ENCODE measurements around the gene PBX2. TPM values are rescaled to one million over a fixed set of nuclear protein-coding genes. Genes with fewer than 3 reads are reported as not detected.
A peak's percentile ranks its signal among the peaks of the same experiment; 100 is the strongest.

PBX2 gene, protein sequence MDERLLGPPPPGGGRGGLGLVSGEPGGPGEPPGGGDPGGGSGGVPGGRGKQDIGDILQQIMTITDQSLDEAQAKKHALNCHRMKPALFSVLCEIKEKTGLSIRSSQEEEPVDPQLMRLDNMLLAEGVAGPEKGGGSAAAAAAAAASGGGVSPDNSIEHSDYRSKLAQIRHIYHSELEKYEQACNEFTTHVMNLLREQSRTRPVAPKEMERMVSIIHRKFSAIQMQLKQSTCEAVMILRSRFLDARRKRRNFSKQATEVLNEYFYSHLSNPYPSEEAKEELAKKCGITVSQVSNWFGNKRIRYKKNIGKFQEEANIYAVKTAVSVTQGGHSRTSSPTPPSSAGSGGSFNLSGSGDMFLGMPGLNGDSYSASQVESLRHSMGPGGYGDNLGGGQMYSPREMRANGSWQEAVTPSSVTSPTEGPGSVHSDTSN
- total RNA-seq, result 50.1 TPM

DNA sequence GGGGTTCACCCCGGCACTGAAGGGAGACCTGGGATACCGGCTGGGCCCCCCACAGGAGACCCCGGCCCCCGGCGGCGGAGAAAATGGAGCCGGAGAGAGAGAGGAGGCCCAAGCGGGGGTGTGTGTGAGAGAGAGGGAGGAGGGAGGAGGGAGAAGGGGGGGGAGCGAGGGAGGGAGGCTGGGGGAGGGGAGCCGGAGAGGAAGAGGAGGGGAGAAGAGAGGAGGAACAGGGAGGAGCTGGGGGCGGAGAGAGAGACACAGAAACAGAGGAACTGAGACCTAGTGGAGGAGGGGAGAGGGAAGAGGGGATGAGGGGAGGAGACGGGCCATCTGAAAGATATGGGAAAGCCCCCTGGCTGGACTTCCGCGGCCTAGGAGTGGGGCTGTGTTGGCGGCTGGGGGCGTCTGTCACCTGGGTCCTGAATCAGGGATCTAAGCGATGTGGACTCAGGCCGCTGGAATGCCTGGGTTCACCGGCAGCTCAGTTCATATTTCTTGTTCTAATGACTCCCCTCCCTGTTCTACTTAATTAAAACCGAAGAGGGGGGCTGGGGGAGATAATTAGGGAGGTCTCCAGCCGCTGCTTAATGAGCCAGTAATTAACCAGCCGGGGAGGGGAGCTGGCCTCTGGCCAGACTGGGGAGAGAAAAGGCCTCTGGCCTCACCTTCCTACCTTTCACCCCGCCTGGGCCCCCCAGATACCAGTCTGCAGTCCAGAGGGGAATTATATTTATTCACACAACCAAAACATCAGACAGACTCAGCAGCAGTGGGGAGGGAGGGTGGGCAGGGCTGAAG, at the start of gene PBX2:
Gene PBX2 (minus strand): TSS at position 149 of the 798 bp plus-strand sequence. CDS start 287 bp downstream, outside the sequence.
- H3K9ac ChIP-seq (ENCODE audit: low read depth in 1 of 3, low read length in 3 of 3), result peak within 1 kb of the TSS; percentile 87 to 95 (median 91)
- H3K27me3 ChIP-seq (ENCODE audit: control insufficient read depth in 3 of 3, insufficient read depth in 3 of 3, low read length in 3 of 3), result no peaks in the 10 kb centered on the region
- peaks cover 42 to 62% (median 58%) of the 10 kb centered on the region in 3 donors for H3K4me1 ChIP-seq (ENCODE audit: control insufficient read depth in 3 of 3, insufficient read depth in 3 of 3, low read length in 3 of 3)
- peak within 1 kb of the TSS; percentile 97 for H3K27ac ChIP-seq (ENCODE audit: low read depth, low read length)
- H3K36me3 ChIP-seq (ENCODE audit: control insufficient read depth in 3 of 3, insufficient read depth in 3 of 3, low read length in 3 of 3), result peaks cover 15 to 16% (median 15%) of the 10 kb centered on the region in 3 donors
- no peaks in the 10 kb centered on the region for H3K9me3 ChIP-seq (ENCODE audit: control insufficient read depth in 3 of 3, low read length in 3 of 3)
- H3K4me3 ChIP-seq (ENCODE audit: low read length in 3 of 3), result peak within 1 kb of the TSS; percentile 86 to 94 (median 87)

DNA sequence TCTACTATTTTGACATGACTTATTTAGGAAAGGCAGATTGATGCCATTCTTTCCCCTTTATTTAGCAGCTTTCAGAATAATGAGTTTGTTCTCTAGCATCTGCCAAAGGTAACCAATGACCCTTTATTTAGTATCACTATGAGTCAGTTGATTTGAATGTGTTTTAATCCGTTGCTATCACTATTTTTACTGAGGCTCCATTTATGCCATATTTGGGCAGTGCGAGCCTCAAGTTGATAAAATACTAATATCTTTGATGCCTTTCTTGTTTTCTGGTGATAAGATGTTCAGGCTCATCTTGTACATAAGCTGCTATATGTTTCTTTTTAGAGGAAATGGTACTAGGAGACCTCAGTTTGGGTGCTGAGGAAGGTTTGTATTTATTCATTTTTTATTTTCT, 49.5 kb upstream of the PBX2 start:
- Histone ChIP-seq H3K4me1 (ENCODE audit: control insufficient read depth in 3 of 3, insufficient read depth in 3 of 3, low read length in 3 of 3) (peaks cover 2 to 10% (median 3%) of the 10 kb centered on the region in 3 donors), H3K4me3 (ENCODE audit: low read length in 3 of 3) (no peak overlapping the region), H3K9me3 (ENCODE audit: control insufficient read depth in 3 of 3, low read length in 3 of 3) (no peaks in the 10 kb centered on the region), H3K27ac (ENCODE audit: low read depth, low read length) (no peak overlapping the region), H3K9ac (ENCODE audit: low read depth in 1 of 3, low read length in 3 of 3) (no peak overlapping the region), H3K27me3 (ENCODE audit: control insufficient read depth in 3 of 3, insufficient read depth in 3 of 3, low read length in 3 of 3) (peaks cover 4 to 10% (median 4%) of the 10 kb centered on the region in 3 donors), H3K36me3 (ENCODE audit: control insufficient read depth in 3 of 3, insufficient read depth in 3 of 3, low read length in 3 of 3) (no peaks in the 10 kb centered on the region)

DNA sequence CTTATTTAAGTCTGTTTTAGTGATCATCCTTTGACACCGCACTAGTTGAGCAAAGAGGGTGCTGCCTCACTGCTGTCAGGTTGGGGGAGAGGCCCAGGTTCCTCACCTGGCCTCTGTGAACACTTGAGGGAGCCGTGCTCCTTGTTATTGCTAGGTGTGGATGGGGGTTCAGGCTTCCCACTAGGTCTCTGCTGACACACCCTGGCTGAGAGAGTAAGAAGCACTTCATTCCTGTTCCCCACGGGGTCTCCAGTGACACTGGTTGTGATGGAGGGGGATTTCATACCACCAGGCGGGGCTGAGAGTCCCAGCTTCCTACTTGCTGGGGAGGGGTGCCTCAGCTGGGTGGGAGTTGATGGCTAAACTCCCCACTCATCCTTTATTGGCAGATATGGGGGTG, 44.9 kb upstream of the PBX2 start:
- Histone ChIP-seq H3K9me3 (ENCODE audit: control insufficient read depth in 3 of 3, low read length in 3 of 3) (no peaks in the 10 kb centered on the region), H3K9ac (ENCODE audit: low read depth in 1 of 3, low read length in 3 of 3) (no peak overlapping the region), H3K4me1 (ENCODE audit: control insufficient read depth in 3 of 3, insufficient read depth in 3 of 3, low read length in 3 of 3) (no peaks in the 10 kb centered on the region), H3K27ac (ENCODE audit: low read depth, low read length) (peak overlapping the region; percentile 57), H3K36me3 (ENCODE audit: control insufficient read depth in 3 of 3, insufficient read depth in 3 of 3, low read length in 3 of 3) (no peaks in the 10 kb centered on the region), H3K27me3 (ENCODE audit: control insufficient read depth in 3 of 3, insufficient read depth in 3 of 3, low read length in 3 of 3) (peaks cover 0 to 4% (median 4%) of the 10 kb centered on the region in 3 donors), H3K4me3 (ENCODE audit: low read length in 3 of 3) (no peak overlapping the region)

DNA sequence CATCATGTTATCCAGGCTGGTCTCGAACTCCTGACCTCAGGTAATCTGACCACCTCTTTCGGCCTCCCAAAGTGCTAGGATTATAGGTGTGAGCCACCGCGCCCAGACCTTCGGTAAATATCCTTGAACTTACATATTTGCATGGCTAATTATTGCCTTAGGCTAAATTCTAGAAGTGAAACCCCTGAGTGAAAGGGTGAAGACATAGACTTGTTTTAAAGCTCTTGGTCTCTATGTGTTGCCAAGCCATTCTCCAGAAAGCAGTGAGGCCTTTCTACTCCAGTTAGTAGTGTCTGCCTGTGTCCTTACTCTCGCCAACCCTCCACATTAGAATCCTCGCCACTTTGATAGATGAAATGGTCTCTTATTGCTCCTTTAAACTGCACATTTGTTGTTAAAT, 36.4 kb upstream of the PBX2 start:
- no peaks in the 10 kb centered on the region for H3K36me3 ChIP-seq (ENCODE audit: control insufficient read depth in 3 of 3, insufficient read depth in 3 of 3, low read length in 3 of 3)
- peaks cover 0 to 7% (median 0%) of the 10 kb centered on the region in 3 donors for H3K4me1 ChIP-seq (ENCODE audit: control insufficient read depth in 3 of 3, insufficient read depth in 3 of 3, low read length in 3 of 3)
- H3K27me3 ChIP-seq (ENCODE audit: control insufficient read depth in 3 of 3, insufficient read depth in 3 of 3, low read length in 3 of 3), result peaks cover 0 to 4% (median 0%) of the 10 kb centered on the region in 3 donors
- no peaks in the 10 kb centered on the region for H3K9me3 ChIP-seq (ENCODE audit: control insufficient read depth in 3 of 3, low read length in 3 of 3)
- no peak overlapping the region for H3K9ac ChIP-seq (ENCODE audit: low read depth in 1 of 3, low read length in 3 of 3)
- no peak overlapping the region for H3K27ac ChIP-seq (ENCODE audit: low read depth, low read length)
- H3K4me3 ChIP-seq (ENCODE audit: low read length in 3 of 3), result no peak overlapping the region

DNA sequence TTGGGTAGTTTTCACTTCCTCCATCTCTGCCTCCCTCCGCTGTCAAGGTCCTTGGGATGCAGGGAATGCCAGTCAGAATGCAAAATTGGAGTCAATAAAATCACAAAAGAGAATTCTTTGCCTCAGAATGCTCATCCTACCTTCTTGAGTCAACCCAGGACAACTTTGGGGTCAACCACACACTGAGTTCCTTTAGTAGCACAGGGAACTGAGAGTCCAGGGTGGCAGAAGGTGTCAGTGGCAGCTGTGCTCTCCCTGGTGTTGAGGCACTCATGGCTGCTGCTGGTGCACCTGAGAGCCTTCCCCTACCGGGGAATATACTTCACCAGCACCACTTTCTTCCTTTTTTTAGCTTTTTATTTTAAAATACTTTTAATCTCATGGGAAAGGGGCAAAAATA, 34.7 kb upstream of the PBX2 start:
- Histone ChIP-seq H3K9me3 (ENCODE audit: control insufficient read depth in 3 of 3, low read length in 3 of 3) (no peaks in the 10 kb centered on the region), H3K27ac (ENCODE audit: low read depth, low read length) (no peak overlapping the region), H3K4me3 (ENCODE audit: low read length in 3 of 3) (no peak overlapping the region), H3K9ac (ENCODE audit: low read depth in 1 of 3, low read length in 3 of 3) (no peak overlapping the region), H3K27me3 (ENCODE audit: control insufficient read depth in 3 of 3, insufficient read depth in 3 of 3, low read length in 3 of 3) (peaks cover 0 to 7% (median 4%) of the 10 kb centered on the region in 3 donors), H3K36me3 (ENCODE audit: control insufficient read depth in 3 of 3, insufficient read depth in 3 of 3, low read length in 3 of 3) (no peaks in the 10 kb centered on the region), H3K4me1 (ENCODE audit: control insufficient read depth in 3 of 3, insufficient read depth in 3 of 3, low read length in 3 of 3) (peaks cover 0 to 7% (median 0%) of the 10 kb centered on the region in 3 donors)

DNA sequence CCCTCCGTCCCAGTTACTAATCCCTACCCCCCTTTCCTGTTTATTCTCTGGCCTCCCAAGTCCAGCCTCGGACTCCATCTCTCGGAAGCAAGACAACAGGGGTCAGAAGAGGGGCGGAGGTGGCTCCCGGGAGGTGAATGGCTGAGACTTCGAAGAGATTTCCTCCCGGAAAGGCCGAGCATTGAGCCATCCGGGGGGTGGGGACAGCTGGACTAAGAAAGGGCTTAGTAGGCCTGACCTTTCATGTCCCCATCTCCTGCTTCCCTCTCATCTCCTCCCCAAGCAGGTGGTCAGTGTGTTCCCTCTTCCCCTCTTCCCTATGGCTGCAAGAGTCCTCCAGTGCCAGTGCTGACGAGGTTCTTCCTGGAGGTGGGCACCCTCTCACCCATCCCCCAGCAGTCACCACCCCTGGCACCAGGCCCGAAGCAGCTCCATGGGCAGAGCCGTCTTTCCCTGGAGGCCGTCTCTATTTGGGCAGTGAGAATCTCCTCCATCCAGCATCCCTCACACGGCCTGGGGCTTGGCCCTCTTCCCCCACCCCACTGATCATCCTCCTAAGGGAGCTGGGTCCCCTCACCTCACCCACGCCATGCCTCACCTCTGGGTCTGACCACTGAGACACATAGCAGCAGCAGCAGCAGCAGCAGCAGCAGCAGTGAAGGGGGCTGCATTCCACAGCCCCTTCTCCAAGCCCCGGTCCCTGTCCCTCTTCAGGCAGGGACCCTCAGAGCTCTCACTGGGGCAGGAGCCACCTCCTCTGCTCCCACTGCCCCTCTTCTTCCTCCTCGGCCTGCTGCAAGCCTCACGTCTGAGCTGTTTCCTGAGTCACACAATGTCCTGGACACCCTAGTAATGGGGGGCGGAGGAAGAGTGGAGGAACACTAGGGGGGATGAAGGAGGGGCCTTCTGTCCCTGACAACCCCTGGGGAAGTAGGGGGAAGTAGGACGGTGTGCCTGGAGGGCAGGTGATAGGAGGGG, 33.5 kb upstream of the PBX2 start, which contains the start of gene NOTCH4:
Gene NOTCH4 (minus strand): TSS at position 810 of the 978 bp plus-strand sequence. CDS start 139 bp downstream, at position 671.
- Histone ChIP-seq H3K27ac (ENCODE audit: low read depth, low read length) (peak within 1 kb of the TSS; percentile 62), H3K4me1 (ENCODE audit: control insufficient read depth in 3 of 3, insufficient read depth in 3 of 3, low read length in 3 of 3) (peaks cover 0 to 7% (median 0%) of the 10 kb centered on the region in 3 donors), H3K9ac (ENCODE audit: low read depth in 1 of 3, low read length in 3 of 3) (peak within 1 kb of the TSS in 1 of 3 donors; percentile 33), H3K27me3 (ENCODE audit: control insufficient read depth in 3 of 3, insufficient read depth in 3 of 3, low read length in 3 of 3) (peaks cover 0 to 13% (median 4%) of the 10 kb centered on the region in 3 donors), H3K36me3 (ENCODE audit: control insufficient read depth in 3 of 3, insufficient read depth in 3 of 3, low read length in 3 of 3) (no peaks in the 10 kb centered on the region), H3K4me3 (ENCODE audit: low read length in 3 of 3) (peak within 1 kb of the TSS; percentile 27 to 49 (median 38)), H3K9me3 (ENCODE audit: control insufficient read depth in 3 of 3, low read length in 3 of 3) (no peaks in the 10 kb centered on the region)

DNA sequence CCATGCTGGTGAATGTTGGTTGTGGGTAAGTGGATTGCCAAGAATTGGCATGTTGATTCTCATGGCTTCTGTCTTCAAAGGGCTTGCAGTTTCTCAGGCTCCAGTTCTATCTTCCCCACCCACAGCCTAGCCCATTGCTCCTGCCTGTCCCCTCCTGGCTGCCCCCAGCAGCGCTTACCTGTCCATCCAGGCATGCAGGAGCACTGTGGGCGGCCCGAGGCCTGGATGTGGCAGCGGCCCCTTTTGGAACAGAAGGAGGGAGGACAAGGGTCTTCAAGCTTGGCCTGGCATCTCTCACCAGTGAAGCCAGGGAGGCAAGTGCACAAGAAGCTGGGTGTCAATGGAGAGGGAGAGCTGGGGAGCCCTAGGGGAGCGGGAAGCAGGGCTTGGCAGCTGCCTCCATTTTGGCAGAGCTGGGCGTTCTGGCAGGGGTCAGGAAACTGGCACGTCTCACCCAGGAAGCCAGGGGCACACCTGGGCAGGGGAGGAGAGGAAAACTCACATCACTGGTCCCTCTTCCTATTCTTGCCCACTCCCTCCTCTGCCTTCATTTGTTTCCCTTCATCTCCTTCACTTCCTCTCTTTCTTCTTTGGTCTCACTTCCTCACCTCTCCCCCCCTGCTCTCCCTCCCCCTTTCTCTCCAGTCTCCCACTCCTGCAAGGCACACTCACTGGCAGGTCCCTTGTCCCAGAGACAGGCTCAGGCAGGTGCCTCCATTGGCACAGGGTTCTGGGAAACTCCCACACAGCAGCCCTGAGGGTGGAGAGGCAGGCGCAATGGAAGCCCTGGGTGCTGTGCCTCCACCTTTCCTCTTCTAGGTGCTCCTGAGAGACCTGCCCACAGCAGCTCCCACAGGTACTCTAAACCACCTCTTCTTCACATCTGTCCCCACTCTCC, 32.6 kb upstream of the PBX2 start:
- Histone ChIP-seq H3K27ac (ENCODE audit: low read depth, low read length) (peak overlapping the region; percentile 30), H3K4me1 (ENCODE audit: control insufficient read depth in 3 of 3, insufficient read depth in 3 of 3, low read length in 3 of 3) (peaks cover 0 to 7% (median 0%) of the 10 kb centered on the region in 3 donors), H3K36me3 (ENCODE audit: control insufficient read depth in 3 of 3, insufficient read depth in 3 of 3, low read length in 3 of 3) (no peaks in the 10 kb centered on the region), H3K4me3 (ENCODE audit: low read length in 3 of 3) (peak overlapping the region in 2 of 3 donors; percentile 38 to 41), H3K9ac (ENCODE audit: low read depth in 1 of 3, low read length in 3 of 3) (no peak overlapping the region), H3K9me3 (ENCODE audit: control insufficient read depth in 3 of 3, low read length in 3 of 3) (no peaks in the 10 kb centered on the region), H3K27me3 (ENCODE audit: control insufficient read depth in 3 of 3, insufficient read depth in 3 of 3, low read length in 3 of 3) (peaks cover 0 to 13% (median 4%) of the 10 kb centered on the region in 3 donors)

DNA sequence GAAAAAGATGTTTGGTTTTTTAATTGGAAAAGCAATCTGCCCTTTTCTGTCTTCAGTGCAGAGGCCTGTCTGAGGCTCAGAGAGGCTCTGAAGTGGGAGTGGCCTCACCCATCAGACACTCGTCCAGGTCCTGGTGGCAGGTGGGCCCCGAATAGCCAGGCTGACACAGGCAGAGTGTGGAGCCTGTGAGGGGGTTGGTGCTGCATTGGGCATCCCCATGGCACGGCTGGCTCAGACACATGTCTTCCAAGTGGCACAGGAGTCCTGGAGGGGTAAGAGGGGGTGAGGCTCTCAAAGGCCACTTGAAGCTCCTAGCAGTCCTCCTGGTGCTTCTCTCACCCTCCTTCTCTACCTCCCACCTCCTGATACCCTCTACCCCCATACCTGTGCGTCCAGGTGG, 30.0 kb upstream of the PBX2 start:
- Histone ChIP-seq H3K4me3 (ENCODE audit: low read length in 3 of 3) (no peak overlapping the region), H3K9ac (ENCODE audit: low read depth in 1 of 3, low read length in 3 of 3) (no peak overlapping the region), H3K9me3 (ENCODE audit: control insufficient read depth in 3 of 3, low read length in 3 of 3) (no peaks in the 10 kb centered on the region), H3K4me1 (ENCODE audit: control insufficient read depth in 3 of 3, insufficient read depth in 3 of 3, low read length in 3 of 3) (peaks cover 0 to 7% (median 0%) of the 10 kb centered on the region in 3 donors), H3K27me3 (ENCODE audit: control insufficient read depth in 3 of 3, insufficient read depth in 3 of 3, low read length in 3 of 3) (peaks cover 0 to 13% (median 4%) of the 10 kb centered on the region in 3 donors), H3K27ac (ENCODE audit: low read depth, low read length) (no peak overlapping the region), H3K36me3 (ENCODE audit: control insufficient read depth in 3 of 3, insufficient read depth in 3 of 3, low read length in 3 of 3) (peaks cover 0 to 2% (median 0%) of the 10 kb centered on the region in 3 donors)

Data from skeletal muscle tissue (tissue), 4 donors.